ENCODE data around the gene DIS3L2.

- TF ChIP-seq, protein P1, sequence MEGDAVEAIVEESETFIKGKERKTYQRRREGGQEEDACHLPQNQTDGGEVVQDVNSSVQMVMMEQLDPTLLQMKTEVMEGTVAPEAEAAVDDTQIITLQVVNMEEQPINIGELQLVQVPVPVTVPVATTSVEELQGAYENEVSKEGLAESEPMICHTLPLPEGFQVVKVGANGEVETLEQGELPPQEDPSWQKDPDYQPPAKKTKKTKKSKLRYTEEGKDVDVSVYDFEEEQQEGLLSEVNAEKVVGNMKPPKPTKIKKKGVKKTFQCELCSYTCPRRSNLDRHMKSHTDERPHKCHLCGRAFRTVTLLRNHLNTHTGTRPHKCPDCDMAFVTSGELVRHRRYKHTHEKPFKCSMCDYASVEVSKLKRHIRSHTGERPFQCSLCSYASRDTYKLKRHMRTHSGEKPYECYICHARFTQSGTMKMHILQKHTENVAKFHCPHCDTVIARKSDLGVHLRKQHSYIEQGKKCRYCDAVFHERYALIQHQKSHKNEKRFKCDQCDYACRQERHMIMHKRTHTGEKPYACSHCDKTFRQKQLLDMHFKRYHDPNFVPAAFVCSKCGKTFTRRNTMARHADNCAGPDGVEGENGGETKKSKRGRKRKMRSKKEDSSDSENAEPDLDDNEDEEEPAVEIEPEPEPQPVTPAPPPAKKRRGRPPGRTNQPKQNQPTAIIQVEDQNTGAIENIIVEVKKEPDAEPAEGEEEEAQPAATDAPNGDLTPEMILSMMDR (conservative IDR thresholded peaks at IDR 0.05; ENCODE audit: low read length), result no peak
- TF ChIP-seq EZH2phosphoT487 (IDR thresholded peaks at IDR 0.05; ENCODE audit: borderline replicate concordance), result no peak
These were observed 391.6 kb downstream of the DIS3L2 start for GRCh38 chr2:232353096-232353495.
